Measurements from ENCODE around the gene HMGCLL1.

HMGCLL1 gene

GRCh38 chr6:55530931-55531330, 48.1 kb downstream of the HMGCLL1 start:
- no peak for DNase-seq

GRCh38 chr6:55528624-55529023, 50.4 kb downstream of the HMGCLL1 start:
- DNase-seq = peak; percentile 57

GRCh38 chr6:55524441-55524840, 54.6 kb downstream of the HMGCLL1 start:
- DNase-seq = no peak

GRCh38 chr6:55518529-55519060, 60.4 kb downstream of the HMGCLL1 start:
- DNase-seq = no peak

- no peak for DNase-seq
Measured at GRCh38 chr6:55516736-55517135, 62.3 kb downstream of the HMGCLL1 start.

- no peak for DNase-seq
Measured at GRCh38 chr6:55512904-55513303, 66.1 kb downstream of the HMGCLL1 start.

- no peak for DNase-seq
Measured at GRCh38 chr6:55511122-55511800, 67.7 kb downstream of the HMGCLL1 start.

GRCh38 chr6:55499591-55499990, 79.4 kb downstream of the HMGCLL1 start:
- no peak for DNase-seq

GRCh38 chr6:55497694-55498093, 81.3 kb downstream of the HMGCLL1 start:
- DNase-seq = no peak

GRCh38 chr6:55496201-55496600, 82.8 kb downstream of the HMGCLL1 start:
- DNase-seq = no peak

GRCh38 chr6:55495277-55495676, 83.7 kb downstream of the HMGCLL1 start:
- no peak for DNase-seq

- no peak for DNase-seq
Measured at GRCh38 chr6:55494411-55494810, 84.6 kb downstream of the HMGCLL1 start.

- no peak for DNase-seq
Measured at GRCh38 chr6:55492259-55492658, 86.7 kb downstream of the HMGCLL1 start.

- no peak for DNase-seq
Measured at GRCh38 chr6:55490871-55491270, 88.1 kb downstream of the HMGCLL1 start.

- no peak for DNase-seq
Measured at GRCh38 chr6:55474382-55474781, 104.6 kb downstream of the HMGCLL1 start.

GRCh38 chr6:55473722-55474121, 105.3 kb downstream of the HMGCLL1 start:
- no peak for DNase-seq

GRCh38 chr6:55469951-55470366, 109.0 kb downstream of the HMGCLL1 start:
- DNase-seq = no peak

GRCh38 chr6:55456016-55456415, 123.0 kb downstream of the HMGCLL1 start:
- no peak for DNase-seq

GRCh38 chr6:55450005-55450404, 129.0 kb downstream of the HMGCLL1 start:
- DNase-seq = no peak

GRCh38 chr6:55449225-55449624, 129.8 kb downstream of the HMGCLL1 start:
- peak; percentile 1 for DNase-seq

GRCh38 chr6:55448451-55448850, 130.5 kb downstream of the HMGCLL1 start:
- DNase-seq = no peak

GRCh38 chr6:55447891-55448290, 131.1 kb downstream of the HMGCLL1 start:
- DNase-seq = no peak

- DNase-seq = peak; percentile 43
Measured at GRCh38 chr6:55445648-55446204, 133.3 kb downstream of the HMGCLL1 start.

- DNase-seq = no peak
Measured at GRCh38 chr6:55443238-55444134, 135.5 kb downstream of the HMGCLL1 start.

Measured in hematopoietic multipotent progenitor cell treated with erythropoietin and hydrocortisone succinate and interleukin-3 and kit ligand, for 4 days (in vitro differentiated cells).